K562 (cell line): ENCODE results near the gene CEBPE. TPM values are rescaled to one million over a fixed set of nuclear protein-coding genes. Genes with fewer than 3 reads are reported as not detected.

Experiments
- ATF7 ChIP-seq: fragments of 450-650 bp; IDR thresholded peaks from 2 replicates; pipeline ENCODE4 v1.7.1; 2014; ENCODE audit warnings: mild to moderate bottlenecking, moderate library complexity
- E2F6 ChIP-seq, 2 experiments: IDR thresholded peaks; 2 replicates each; pipeline ENCODE4 v1.6.1; 2011; ENCODE audit warnings: borderline replicate concordance in 1 of 2, control low read depth in 1 of 2, low read depth in 1 of 2, low read length in 1 of 2, mild to moderate bottlenecking in 1 of 2, mixed read lengths in 1 of 2, moderate library complexity in 1 of 2; ENCODE audit not compliant: insufficient read depth in 1 of 2, insufficient read length in 1 of 2, poor library complexity in 1 of 2, severe bottlenecking in 1 of 2; ENCODE audit errors: extremely low read depth in 1 of 2
- ESRRB ChIP-seq: fragments of 250-450 bp; sonication (Bioruptor Pico); IDR thresholded peaks from 2 replicates; pipeline ENCODE4 v1.5.0; 2020; ENCODE audit warnings: mild to moderate bottlenecking, moderate library complexity, borderline replicate concordance
- EWSR1 ChIP-seq: fragments of 450-650 bp; IDR thresholded peaks from 2 replicates; pipeline ENCODE4 v1.6.1; 2018; ENCODE audit warnings: borderline replicate concordance, mild to moderate bottlenecking, low read depth, moderate library complexity; ENCODE audit not compliant: partially characterized antibody
- HNRNPL ChIP-seq: fragments of 200-400 bp; formaldehyde crosslinking; IDR thresholded peaks from 2 replicates; pipeline ENCODE4 v1.6.1; 2017; ENCODE audit warnings: low read depth, mild to moderate bottlenecking, low read length
- LEF1 ChIP-seq: fragments of 450-650 bp; IDR thresholded peaks from 2 replicates; pipeline ENCODE4 v1.6.1; 2016; ENCODE audit warnings: mild to moderate bottlenecking
- MAFG ChIP-seq: fragments of 450-650 bp; conservative IDR thresholded peaks from 2 replicates; pipeline ENCODE4 v1.6.1; 2016; ENCODE audit warnings: missing genetic modification characterization, missing compliant biosample characterization
- MBD2 ChIP-seq: sonication (generic); IDR thresholded peaks from 2 replicates; pipeline ENCODE4 v1.6.1; 2016; ENCODE audit warnings: low read depth, borderline replicate concordance
- MEIS2 ChIP-seq: fragments of 450-650 bp; IDR thresholded peaks from 2 replicates; pipeline ENCODE4 v1.6.1; 2014; ENCODE audit warnings: mild to moderate bottlenecking; ENCODE audit not compliant: partially characterized antibody
- MNT ChIP-seq, 2 experiments: fragments of 450-650 bp; conservative IDR thresholded peaks; 2 replicates each; pipeline ENCODE4 v1.6.1; 2017; ENCODE audit warnings: mild to moderate bottlenecking in 2 of 2, moderate library complexity in 2 of 2
- NFRKB ChIP-seq: fragments of 450-650 bp; IDR thresholded peaks from 2 replicates; pipeline ENCODE4 v1.6.1; 2016; ENCODE audit warnings: low read depth
- NR3C1 ChIP-seq: sonication (generic); formaldehyde crosslinking; IDR thresholded peaks from 2 replicates; pipeline ENCODE4 v1.8.1; 2022; ENCODE audit warnings: missing genetic modification reagents
- POLR2AphosphoS5 ChIP-seq: IDR thresholded peaks from 2 replicates; pipeline ENCODE4 v1.6.1; 2011; ENCODE audit warnings: mild to moderate bottlenecking, low read depth, low read length, moderate library complexity; ENCODE audit not compliant: control insufficient read depth, insufficient read depth
- TCF7 ChIP-seq: sonication (generic); IDR thresholded peaks from 2 replicates; pipeline ENCODE4 v1.6.1; 2016; ENCODE audit warnings: antibody characterized with exemption, borderline replicate concordance
- TCF7L2 ChIP-seq: fragments of 150-350 bp; IDR thresholded peaks from 2 replicates; pipeline ENCODE4 v1.6.1; 2016; ENCODE audit warnings: low read depth, mild to moderate bottlenecking, low read length, moderate library complexity
- YBX1 ChIP-seq: fragments of 450-650 bp; IDR thresholded peaks from 2 replicates; pipeline ENCODE4 v1.7.1; 2016; ENCODE audit warnings: mild to moderate bottlenecking
- ZBTB26 ChIP-seq: fragments of 450-650 bp; formaldehyde crosslinking; IDR thresholded peaks from 2 replicates; pipeline ENCODE4 v1.4.0; 2022; ENCODE audit warnings: missing genetic modification characterization
- ZBTB43 ChIP-seq: sonication (generic); formaldehyde crosslinking; IDR thresholded peaks from 2 replicates; pipeline ENCODE4 v1.8.0; 2023; ENCODE audit warnings: mild to moderate bottlenecking, missing genetic modification reagents
- ZNF655 ChIP-seq: fragments of 250-450 bp; sonication (Bioruptor Pico); IDR thresholded peaks from 2 replicates; pipeline ENCODE4 v1.5.0; 2021
- ZNF76 ChIP-seq: fragments of 250-450 bp; sonication (Bioruptor Pico); IDR thresholded peaks from 2 replicates; pipeline ENCODE4 v1.4.0; 2020; ENCODE audit warnings: mild to moderate bottlenecking, moderate library complexity, borderline replicate concordance
- ZNF830 ChIP-seq: fragments of 250-450 bp; sonication (Bioruptor Pico); IDR thresholded peaks from 2 replicates; pipeline ENCODE4 v1.5.0; 2021; ENCODE audit warnings: mild to moderate bottlenecking
- polyA plus RNA-seq, 8 experiments: library from polyadenylated mRNA; depleted of rRNA in 4 of 8; stranded (reverse) in 5 of 8; unstranded in 3 of 8; fragments of >200 nt; fragmentation: Nextera tagmentation in 2 of 8; fragmentation: Illumina TruSeq in 1 of 8; extraction: Ambion mirVana in 2 of 8; extraction: Trizol in 1 of 8; gene quantifications; 2 replicates each; pipeline versions ENCODE4 v1.2.1 to v1.2.3, GENCODE V29; 2011 to 2014; ENCODE audit warnings: inconsistent platforms in 1 of 8, missing spikeins in 1 of 8
- total RNA-seq, 7 experiments: library from RNA; depleted of rRNA in 6 of 7; stranded (reverse); fragments of >200 nt in 6 of 7; fragmentation: Illumina TruSeq in 2 of 7; extraction: Trizol in 2 of 7; gene quantifications; 2 replicates each; pipeline versions ENCODE4 v1.2.1 to v1.2.3, GENCODE V29; 2011 to 2021; ENCODE audit warnings: low replicate concordance in 1 of 7

The CEBPE gene
- total and polyA plus RNA-seq, 9 of the 15 experiments (the other 6 are each of a cell fraction or from before 2014, with no cell fraction given): 0.09 to 0.15 (median 0.13) TPM; not detected in 6

GRCh38 chr14:23160924-23161522, 42.0 kb upstream of the CEBPE start (continued):
- TF ChIP-seq MBD2 (no peak), YBX1 (no peak), TCF7 (0 out of 2 replicates have a peak, but pooled peaks have one; percentile 24), MEIS2 (peak; percentile 58), NR3C1 (CRISPR knock-in tag) (no peak), ZBTB43 (no peak), POLR2AphosphoS5 (0 out of 2 replicates have a peak, but pooled peaks have one; percentile 24), ESRRB (CRISPR knock-in tag) (no peak), MAFG (tag) (peak; percentile 100), EWSR1 (no peak), LEF1 (peak; percentile 88), ZBTB26 (CRISPR knock-in tag) (no peak), E2F6 (IDR thresholded peaks at IDR 0.05; ENCODE audit: borderline replicate concordance in 1 of 2, extremely low read depth in 1 of 2, insufficient read depth in 1 of 2, insufficient read length in 1 of 2, low read depth in 1 of 2, low read length in 1 of 2, poor library complexity in 1 of 2, severe bottlenecking in 1 of 2) (peak in 1 of 2 experiments; percentile 24), ZNF76 (CRISPR knock-in tag) (no peak), TCF7L2 (no peak), HNRNPL (no peak), ATF7 (peak; percentile 60; the same call in 1 of the 2 replicates), ZNF655 (CRISPR knock-in tag) (no peak), ZNF830 (CRISPR knock-in tag) (no peak), MNT (conservative IDR thresholded peaks at IDR 0.05) (peak; percentile 66 to 74; a peak in 3 of 4 replicates), NFRKB (peak; percentile 60; the same call in 1 of the 2 replicates)
